ENCODE measurements around the gene MYO5A.

MYO5A gene

GRCh38 chr15:52282418-52282817 is 246.3 kb downstream of the MYO5A start:
- Histone ChIP-seq H3K27ac (ENCODE audit: extremely low read depth, low read depth, low read length) (no peak overlapping the region), H3K36me3 (ENCODE audit: control insufficient read depth in 2 of 2, insufficient read depth in 1 of 2, low read length in 2 of 2) (peaks cover 0 to 38% of the 10 kb centered on the region in 2 experiments; a peak in 1 of 3 replicates), H3K9me3 (ENCODE audit: control insufficient read depth, insufficient read depth, low read depth, low read length) (no peaks in the 10 kb centered on the region), H3K4me1 (ENCODE audit: control insufficient read depth, insufficient read depth, low read length) (no peaks in the 10 kb centered on the region), H3K4me3 (ENCODE audit: low read depth, low read length) (no peak overlapping the region)
- TF ChIP-seq ZNF621 (tag by site-specific recombination; IDR thresholded peaks at IDR 0.05) (no peak), ZNF280D (tag by site-specific recombination; IDR thresholded peaks at IDR 0.05) (no peak), ZBTB48 (tag by site-specific recombination; IDR thresholded peaks at IDR 0.05) (no peak), ZXDB (tag by site-specific recombination; IDR thresholded peaks at IDR 0.05) (no peak), ZNF529 (tag by site-specific recombination; IDR thresholded peaks at IDR 0.05; ENCODE audit: insufficient replicate concordance) (no peak), HOXC10 (CRISPR knock-in tag; IDR thresholded peaks at IDR 0.05) (no peak), SCRT1 (tag by site-specific recombination; IDR thresholded peaks at IDR 0.05; ENCODE audit: borderline replicate concordance) (no peak), ZBTB1 (tag by site-specific recombination; IDR thresholded peaks at IDR 0.05) (no peak), ZNF280C (tag by site-specific recombination; IDR thresholded peaks at IDR 0.05) (no peak), PRDM2 (tag by site-specific recombination; IDR thresholded peaks at IDR 0.05; ENCODE audit: borderline replicate concordance) (no peak)
- CTCF ChIA-PET, result no interaction called here
- POLR2A ChIA-PET, result no interaction called here

GRCh38 chr15:52281085-52282035 is 247.3 kb downstream of the MYO5A start:
- Histone ChIP-seq H3K4me1 (ENCODE audit: control insufficient read depth, insufficient read depth, low read length) (no peaks in the 10 kb centered on the region), H3K9me3 (ENCODE audit: control insufficient read depth, insufficient read depth, low read depth, low read length) (no peaks in the 10 kb centered on the region), H3K4me3 (ENCODE audit: low read depth, low read length) (no peak overlapping the region), H3K36me3 (ENCODE audit: control insufficient read depth in 2 of 2, insufficient read depth in 1 of 2, low read length in 2 of 2) (peaks cover 0 to 48% of the 10 kb centered on the region in 2 experiments; a peak in 1 of 3 replicates), H3K27ac (ENCODE audit: extremely low read depth, low read depth, low read length) (no peak overlapping the region)
- ChIA-PET CTCF (interaction anchor here (0.7 to 0.9 kb wide), 2 partner anchors 23 to 456 kb away, joined by 3 read pairs; no protein-coding TSS in a partner anchor), POLR2A (no interaction called here)
- TF ChIP-seq ZNF830 (tag by site-specific recombination; IDR thresholded peaks at IDR 0.05; ENCODE audit: low read depth) (no peak), ZNF645 (tag by site-specific recombination; IDR thresholded peaks at IDR 0.05) (no peak), ZNF639 (tag by site-specific recombination; IDR thresholded peaks at IDR 0.05) (no peak), ZNF239 (tag by site-specific recombination; IDR thresholded peaks at IDR 0.05) (no peak)

Measured in HEK293 (cell line).